Hematopoietic multipotent progenitor cell treated with erythropoietin and hydrocortisone succinate and interleukin-3 and kit ligand, for 17 days (in vitro differentiated cells): ENCODE results near the gene PGAP1.

Experiments used
- DNase-seq: peaks from one replicate; pipeline ENCODE4 v3.0.0-alpha.2; 2015; ENCODE audit warnings: low spot score

The PGAP1 gene

GRCh38 chr2:196926562-196927375, at the start of gene PGAP1:
TSS of gene PGAP1 (minus strand) at chr2:196926707. CDS start at chr2:196926616, 91 bp downstream.
- DNase-seq, result no peak

- DNase-seq, result no peak
Observed at GRCh38 chr2:196974970-196975369, 48.5 kb upstream of the PGAP1 start.

- no peak for DNase-seq
Observed at GRCh38 chr2:196971574-196972279, 45.2 kb upstream of the PGAP1 start.

- no peak for DNase-seq
Observed at GRCh38 chr2:196970099-196970498, 43.6 kb upstream of the PGAP1 start.

- DNase-seq, result no peak
Observed at GRCh38 chr2:196968516-196968915, 42.0 kb upstream of the PGAP1 start.

- DNase-seq, result no peak
Observed at GRCh38 chr2:196967775-196968174, 41.3 kb upstream of the PGAP1 start.

GRCh38 chr2:196967116-196967515, 40.6 kb upstream of the PGAP1 start:
- no peak for DNase-seq

- no peak for DNase-seq
Observed at GRCh38 chr2:196966061-196966460, 39.6 kb upstream of the PGAP1 start.

GRCh38 chr2:196965651-196966050, 39.1 kb upstream of the PGAP1 start:
- no peak for DNase-seq

- no peak for DNase-seq
Observed at GRCh38 chr2:196963961-196964360, 37.5 kb upstream of the PGAP1 start.

GRCh38 chr2:196963043-196963442, 36.5 kb upstream of the PGAP1 start:
- DNase-seq, result no peak

GRCh38 chr2:196962325-196962724, 35.8 kb upstream of the PGAP1 start:
- DNase-seq, result no peak

- DNase-seq, result no peak
Observed at GRCh38 chr2:196961889-196962288, 35.4 kb upstream of the PGAP1 start.

- no peak for DNase-seq
Observed at GRCh38 chr2:196959734-196960338, 33.3 kb upstream of the PGAP1 start.

GRCh38 chr2:196959281-196959680, 32.8 kb upstream of the PGAP1 start:
- no peak for DNase-seq

GRCh38 chr2:196957881-196958525, 31.5 kb upstream of the PGAP1 start:
- DNase-seq, result no peak

GRCh38 chr2:196957442-196957841, 30.9 kb upstream of the PGAP1 start:
- DNase-seq, result no peak

GRCh38 chr2:196956069-196956468, 29.6 kb upstream of the PGAP1 start:
- DNase-seq, result no peak

- DNase-seq, result no peak
Observed at GRCh38 chr2:196955036-196955435, 28.5 kb upstream of the PGAP1 start.

- no peak for DNase-seq
Observed at GRCh38 chr2:196954001-196954400, 27.5 kb upstream of the PGAP1 start.

GRCh38 chr2:196952936-196953335, 26.4 kb upstream of the PGAP1 start:
- DNase-seq, result no peak

GRCh38 chr2:196951973-196952372, 25.5 kb upstream of the PGAP1 start:
- no peak for DNase-seq

GRCh38 chr2:196949116-196949515, 22.6 kb upstream of the PGAP1 start:
- no peak for DNase-seq
